GM23338 (cell line): ENCODE results near the gene EFTUD2. TPM values are rescaled to one million over a fixed set of nuclear protein-coding genes. Genes with fewer than 3 reads are reported as not detected.

Source experiments
- ATAC-seq: fragments of 200-7000 bp; cut with Tn5 transposase; 3 replicates; pipeline ENCODE4 v1.9.1; 2020
- DNase-seq: peaks from one replicate; pipeline ENCODE4 v3.0.0-alpha.2; 2015; ENCODE audit warnings: low spot score
- H2AFZ ChIP-seq: fragments of 200-600 bp; sonication (generic); 2 replicates; pipeline ENCODE4 v1.8.0; 2016; ENCODE audit warnings: antibody characterized with exemption, mild to moderate bottlenecking, moderate library complexity
- H3F3A ChIP-seq: fragments of 200-600 bp; sonication (generic); replicated peaks from 2 replicates; pipeline ENCODE4 v1.8.0; 2017; ENCODE audit warnings: antibody characterized with exemption, mixed run types, low read depth
- H3K27ac ChIP-seq: fragments of 200-600 bp; sonication (generic); 2 replicates; pipeline ENCODE4 v1.6.1; 2016; ENCODE audit warnings: low read depth
- H3K27me3 ChIP-seq: fragments of 200-600 bp; sonication (generic); 2 replicates; pipeline ENCODE4 v1.8.0; 2016; ENCODE audit warnings: mild to moderate bottlenecking, mixed run types, moderate library complexity; ENCODE audit not compliant: insufficient read depth
- H3K36me3 ChIP-seq: fragments of 200-600 bp; sonication (generic); 2 replicates; pipeline ENCODE4 v1.8.0; 2016; ENCODE audit warnings: mild to moderate bottlenecking; ENCODE audit not compliant: insufficient read depth
- H3K4me1 ChIP-seq: fragments of 200-600 bp; sonication (generic); 2 replicates; pipeline ENCODE4 v1.8.0; 2016; ENCODE audit warnings: mild to moderate bottlenecking, moderate library complexity; ENCODE audit not compliant: insufficient read depth
- H3K4me2 ChIP-seq: fragments of 200-600 bp; sonication (generic); 2 replicates; pipeline ENCODE4 v1.7.1; 2017; ENCODE audit warnings: mixed run types
- H3K4me3 ChIP-seq: fragments of 200-600 bp; sonication (generic); 2 replicates; pipeline ENCODE4 v1.6.1; 2016; ENCODE audit warnings: mixed run types
- H3K79me2 ChIP-seq: fragments of 200-600 bp; sonication (generic); replicated peaks from 2 replicates; pipeline ENCODE4 v1.8.0; 2017; ENCODE audit warnings: mild to moderate bottlenecking; ENCODE audit not compliant: insufficient read depth
- H3K9me2 ChIP-seq: fragments of 200-600 bp; sonication (generic); 2 replicates; pipeline ENCODE4 v1.8.0; 2017; ENCODE audit not compliant: insufficient read depth
- H4K20me1 ChIP-seq: fragments of 200-600 bp; sonication (generic); replicated peaks from 2 replicates; pipeline ENCODE4 v1.8.0; 2017; ENCODE audit warnings: mild to moderate bottlenecking; ENCODE audit not compliant: insufficient read depth
- H3K27ac Mint-ChIP-seq: 2 replicates; pipeline ENCODE4 v1.8.0; 2020; ENCODE audit warnings: inconsistent platforms, mild to moderate bottlenecking, moderate library complexity, mixed read lengths
- H3K27me3 Mint-ChIP-seq: 3 replicates; pipeline ENCODE4 v1.8.0; 2022; ENCODE audit warnings: low read depth, mild to moderate bottlenecking, moderate library complexity, mixed read lengths, inconsistent platforms; ENCODE audit not compliant: insufficient read depth, poor library complexity
- H3K36me3 Mint-ChIP-seq: 3 replicates; pipeline ENCODE4 v1.8.0; 2021; ENCODE audit warnings: low read depth, mild to moderate bottlenecking, inconsistent platforms, moderate library complexity, mixed read lengths
- H3K4me1 Mint-ChIP-seq: 3 replicates; pipeline ENCODE4 v1.8.0; 2020; ENCODE audit warnings: mild to moderate bottlenecking, inconsistent platforms, mixed read lengths
- H3K4me3 Mint-ChIP-seq: 3 replicates; pipeline ENCODE4 v1.8.0; 2021; ENCODE audit warnings: moderate library complexity, mild to moderate bottlenecking, inconsistent platforms, mixed read lengths
- H3K9me3 Mint-ChIP-seq: 3 replicates; pipeline ENCODE4 v1.8.0; 2020; ENCODE audit warnings: moderate library complexity, mild to moderate bottlenecking, inconsistent platforms, mixed read lengths
- CREB1 ChIP-seq: fragments of 250-450 bp; sonication (Bioruptor Pico); IDR thresholded peaks from 2 replicates; pipeline ENCODE4 v1.5.0; 2020; ENCODE audit warnings: low read depth, mild to moderate bottlenecking, moderate library complexity
- ETS1 ChIP-seq: IDR thresholded peaks from 2 replicates; pipeline ENCODE4 v1.6.1; 2016; ENCODE audit warnings: antibody characterized with exemption
- EZH2 ChIP-seq: fragments of 200-600 bp; sonication (generic); IDR thresholded peaks from one replicate; pipeline ENCODE4 v1.8.0; 2017; ENCODE audit warnings: antibody characterized with exemption, mild to moderate bottlenecking, low read depth; ENCODE audit not compliant: unreplicated experiment
- EZH2phosphoT487 ChIP-seq: fragments of 200-600 bp; sonication (generic); IDR thresholded peaks from one replicate; pipeline ENCODE4 v1.8.1; 2018; ENCODE audit warnings: antibody characterized with exemption; ENCODE audit not compliant: unreplicated experiment
- JUNB ChIP-seq: IDR thresholded peaks from one replicate; pipeline ENCODE4 v1.6.1; 2016; ENCODE audit warnings: antibody characterized with exemption; ENCODE audit not compliant: unreplicated experiment
- NANOG ChIP-seq: IDR thresholded peaks from 2 replicates; pipeline ENCODE4 v1.6.1; 2016; ENCODE audit warnings: antibody characterized with exemption, borderline replicate concordance
- POLR2AphosphoS5 ChIP-seq: IDR thresholded peaks from 2 replicates; pipeline ENCODE4 v1.6.1; 2016; ENCODE audit warnings: antibody characterized with exemption, low read depth
- REST ChIP-seq: IDR thresholded peaks from one replicate; pipeline ENCODE4 v1.6.1; 2018; ENCODE audit warnings: antibody characterized with exemption; ENCODE audit not compliant: unreplicated experiment
- STAT1 ChIP-seq: IDR thresholded peaks from one replicate; pipeline ENCODE4 v1.6.1; 2016; ENCODE audit warnings: antibody characterized with exemption; ENCODE audit not compliant: unreplicated experiment
- ZNF114 ChIP-seq: fragments of 250-450 bp; sonication (Bioruptor Pico); IDR thresholded peaks from 2 replicates; pipeline ENCODE4 v1.5.0; 2020; ENCODE audit warnings: mild to moderate bottlenecking, moderate library complexity
- ZNF331 ChIP-seq: fragments of 250-450 bp; sonication (Bioruptor Pico); IDR thresholded peaks from 2 replicates; pipeline ENCODE4 v1.5.0; 2020; ENCODE audit warnings: low read depth, mild to moderate bottlenecking, moderate library complexity
- ZNF462 ChIP-seq: fragments of 250-450 bp; sonication (Bioruptor Pico); IDR thresholded peaks from 2 replicates; pipeline ENCODE4 v1.5.0; 2020; ENCODE audit warnings: mild to moderate bottlenecking, moderate library complexity
- polyA plus RNA-seq: library from polyadenylated mRNA; unstranded; fragments of >200 nt; fragmentation: Nextera tagmentation; extraction: Ambion mirVana; gene quantifications from 2 replicates; pipeline ENCODE4 v1.2.1, GENCODE V29; 2016
- total RNA-seq: library from RNA; depleted of rRNA; stranded (reverse); fragments of >200 nt; shearing (Covaris generic); gene quantifications from 2 replicates; pipeline ENCODE4 v1.2.3, GENCODE V29; 2014
- TF ChIP-seq, protein P1 (sequence below), 2 experiments: fragments of 200-600 bp in 1 of 2; sonication (generic) in 1 of 2; conservative IDR thresholded peaks; 2 replicates each; pipeline versions ENCODE4 v1.5.1 to v1.6.1; 2016 to 2017; ENCODE audit warnings: antibody characterized with exemption in 2 of 2, low read depth in 2 of 2, mild to moderate bottlenecking in 2 of 2, moderate library complexity in 1 of 2

Gene EFTUD2
- total and polyA plus RNA-seq, 2 experiments from 2014 or later: 61.6 to 196 TPM

- Histone ChIP-seq H3K4me2 (no peak overlapping the region), H3K4me1 (0 out of 2 replicates have a peak, but pooled peaks cover 6% of the 10 kb centered on the region), H3K9me2 (no peaks in the 10 kb centered on the region), H3F3A (no peaks in the 10 kb centered on the region), H3K79me2 (no peaks in the 10 kb centered on the region), H2AFZ (no peak overlapping the region), H3K27me3 (no peaks in the 10 kb centered on the region), H3K27ac (no peak overlapping the region), H4K20me1 (no peaks in the 10 kb centered on the region), H3K4me3 (no peak overlapping the region), H3K36me3 (no peaks in the 10 kb centered on the region)
- no peak for TF ChIP-seq EZH2
- no peak for TF ChIP-seq POLR2AphosphoS5
- TF ChIP-seq ETS1: no peak
- TF ChIP-seq CREB1 (CRISPR knock-in tag): no peak
- TF ChIP-seq EZH2phosphoT487: no peak
- TF ChIP-seq ZNF331 (CRISPR knock-in tag): no peak
- no peak for TF ChIP-seq STAT1
- TF ChIP-seq, protein P1, sequence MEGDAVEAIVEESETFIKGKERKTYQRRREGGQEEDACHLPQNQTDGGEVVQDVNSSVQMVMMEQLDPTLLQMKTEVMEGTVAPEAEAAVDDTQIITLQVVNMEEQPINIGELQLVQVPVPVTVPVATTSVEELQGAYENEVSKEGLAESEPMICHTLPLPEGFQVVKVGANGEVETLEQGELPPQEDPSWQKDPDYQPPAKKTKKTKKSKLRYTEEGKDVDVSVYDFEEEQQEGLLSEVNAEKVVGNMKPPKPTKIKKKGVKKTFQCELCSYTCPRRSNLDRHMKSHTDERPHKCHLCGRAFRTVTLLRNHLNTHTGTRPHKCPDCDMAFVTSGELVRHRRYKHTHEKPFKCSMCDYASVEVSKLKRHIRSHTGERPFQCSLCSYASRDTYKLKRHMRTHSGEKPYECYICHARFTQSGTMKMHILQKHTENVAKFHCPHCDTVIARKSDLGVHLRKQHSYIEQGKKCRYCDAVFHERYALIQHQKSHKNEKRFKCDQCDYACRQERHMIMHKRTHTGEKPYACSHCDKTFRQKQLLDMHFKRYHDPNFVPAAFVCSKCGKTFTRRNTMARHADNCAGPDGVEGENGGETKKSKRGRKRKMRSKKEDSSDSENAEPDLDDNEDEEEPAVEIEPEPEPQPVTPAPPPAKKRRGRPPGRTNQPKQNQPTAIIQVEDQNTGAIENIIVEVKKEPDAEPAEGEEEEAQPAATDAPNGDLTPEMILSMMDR (conservative IDR thresholded peaks at IDR 0.05; ENCODE audit: low read depth in 2 of 2): no peak
- TF ChIP-seq NANOG: no peak
- TF ChIP-seq ZNF114 (CRISPR knock-in tag): no peak
- no peak for TF ChIP-seq ZNF462 (CRISPR knock-in tag)
- TF ChIP-seq REST: no peak
- no peak for TF ChIP-seq JUNB
- Mint-ChIP-seq H3K27me3 (peaks cover 24% of the 10 kb centered on the region), H3K4me1 (peaks cover 12% of the 10 kb centered on the region), H3K4me3 (no peak overlapping the region), H3K27ac (no peak overlapping the region), H3K9me3 (no peaks in the 10 kb centered on the region), H3K36me3 (no peaks in the 10 kb centered on the region)
- ATAC-seq: no peak
- DNase-seq: no peak
These were observed 5.0 kb upstream of the EFTUD2 start for GRCh38 chr17:44904001-44904984.
